HepG2 (cell line): ENCODE measurements around the gene MCFD2. TPM values are rescaled to one million over a fixed set of nuclear protein-coding genes. Genes with fewer than 3 reads are reported as not detected.

Source experiments
- ATF7-NPFF ChIP-seq: sonication (generic); formaldehyde crosslinking; IDR thresholded peaks from 2 replicates; pipeline ENCODE4 v1.8.1; 2023; ENCODE audit warnings: mild to moderate bottlenecking, low read depth, missing genetic modification reagents, moderate library complexity
- CAMTA2 ChIP-seq: sonication (generic); formaldehyde crosslinking; IDR thresholded peaks from 2 replicates; pipeline ENCODE4 v1.4.0; 2020; ENCODE audit warnings: mild to moderate bottlenecking, missing genetic modification reagents, borderline replicate concordance
- HNRNPL ChIP-seq: fragments of 200-400 bp; formaldehyde crosslinking; IDR thresholded peaks from 2 replicates; pipeline ENCODE4 v1.6.1; 2017; ENCODE audit warnings: mild to moderate bottlenecking, low read depth, low read length
- IKZF4 ChIP-seq: sonication (generic); formaldehyde crosslinking; IDR thresholded peaks from 2 replicates; pipeline ENCODE4 v1.5.1; 2020; ENCODE audit warnings: borderline replicate concordance, mild to moderate bottlenecking, low read depth, missing genetic modification reagents; ENCODE audit errors: not compliant biosample characterization
- KLF13 ChIP-seq: sonication (generic); formaldehyde crosslinking; IDR thresholded peaks from 2 replicates; pipeline ENCODE4 v1.4.0; 2020; ENCODE audit warnings: mild to moderate bottlenecking, missing genetic modification reagents
- PLSCR1 ChIP-seq: sonication (generic); formaldehyde crosslinking; IDR thresholded peaks from 2 replicates; pipeline ENCODE4 v1.5.0; 2020; ENCODE audit warnings: missing genetic modification reagents, mild to moderate bottlenecking, borderline replicate concordance
- TRIM24 ChIP-seq: sonication (generic); formaldehyde crosslinking; IDR thresholded peaks from 2 replicates; pipeline ENCODE4 v1.8.0; 2022; ENCODE audit warnings: mild to moderate bottlenecking, missing genetic modification reagents
- ZFP82 ChIP-seq: sonication (generic); formaldehyde crosslinking; IDR thresholded peaks from 2 replicates; pipeline ENCODE4 v1.5.1; 2020; ENCODE audit warnings: mild to moderate bottlenecking, missing genetic modification reagents, borderline replicate concordance
- ZNF10 ChIP-seq: sonication (generic); formaldehyde crosslinking; IDR thresholded peaks from 2 replicates; pipeline ENCODE4 v1.4.0; 2020; ENCODE audit warnings: mild to moderate bottlenecking, low read depth, missing genetic modification reagents, borderline replicate concordance
- ZNF382 ChIP-seq: sonication (generic); formaldehyde crosslinking; IDR thresholded peaks from 2 replicates; pipeline ENCODE4 v1.5.0; 2020; ENCODE audit warnings: missing genetic modification reagents, mild to moderate bottlenecking, borderline replicate concordance
- ZNF383 ChIP-seq: sonication (generic); formaldehyde crosslinking; IDR thresholded peaks from 2 replicates; pipeline ENCODE4 v1.4.0; 2020; ENCODE audit warnings: missing genetic modification reagents, mild to moderate bottlenecking, borderline replicate concordance
- ZNF451 ChIP-seq: sonication (generic); formaldehyde crosslinking; IDR thresholded peaks from 2 replicates; pipeline ENCODE4 v1.5.0; 2020; ENCODE audit warnings: mild to moderate bottlenecking, missing genetic modification reagents
- ZNF512B ChIP-seq: sonication (generic); formaldehyde crosslinking; IDR thresholded peaks from 2 replicates; pipeline ENCODE4 v1.5.1; 2020; ENCODE audit warnings: missing genetic modification reagents, mild to moderate bottlenecking, borderline replicate concordance
- ZNF550 ChIP-seq: sonication (generic); formaldehyde crosslinking; IDR thresholded peaks from 2 replicates; pipeline ENCODE4 v1.4.0; 2020; ENCODE audit warnings: mild to moderate bottlenecking, missing genetic modification reagents, borderline replicate concordance
- ZNF878 ChIP-seq: sonication (generic); formaldehyde crosslinking; IDR thresholded peaks from 2 replicates; pipeline ENCODE4 v1.8.1; 2023; ENCODE audit warnings: mild to moderate bottlenecking, missing genetic modification reagents, moderate library complexity
- polyA plus RNA-seq, 8 experiments: library from polyadenylated mRNA; depleted of rRNA in 3 of 8; stranded (reverse) in 7 of 8; unstranded in 1 of 8; fragments of >200 nt; fragmentation: Illumina TruSeq in 4 of 8; extraction: Trizol in 4 of 8; gene quantifications; 2 replicates each; pipeline versions ENCODE4 v1.2.1 to v1.2.3, GENCODE V29; 2011 to 2016; ENCODE audit warnings: low read depth in 4 of 8, missing spikeins in 1 of 8, mixed read lengths in 1 of 8; ENCODE audit not compliant: insufficient read depth in 1 of 8
- total RNA-seq, 5 experiments: library from RNA; depleted of rRNA; stranded (reverse); fragments of >200 nt; fragmentation: Illumina TruSeq; extraction: Trizol; gene quantifications; 2 replicates each; pipeline ENCODE4 v1.2.3, GENCODE V29; 2016; ENCODE audit warnings: low read depth in 1 of 5
- TF ChIP-seq, protein P1 (sequence below): sonication (generic); formaldehyde crosslinking; IDR thresholded peaks from 2 replicates; pipeline ENCODE4 v1.5.1; 2020; ENCODE audit warnings: mild to moderate bottlenecking, missing genetic modification reagents
- TF ChIP-seq, protein P2 (sequence below): sonication (generic); formaldehyde crosslinking; IDR thresholded peaks from 2 replicates; pipeline ENCODE4 v1.4.0; 2020; ENCODE audit warnings: mild to moderate bottlenecking, missing genetic modification reagents
- TF ChIP-seq, protein P3 (sequence below): sonication (generic); IDR thresholded peaks from 2 replicates; pipeline ENCODE4 v1.6.1; 2016; ENCODE audit warnings: low read depth, borderline replicate concordance

MCFD2 gene
- total and polyA plus RNA-seq, 2 of the 13 experiments (the other 11 are each of a cell fraction or from before 2014, with no cell fraction given) = 183 to 232 TPM

- TF ChIP-seq ZNF451 (CRISPR knock-in tag) (peak; percentile 65), TRIM24 (no peak), ZNF382 (CRISPR knock-in tag) (no peak), HNRNPL (no peak), IKZF4 (CRISPR knock-in tag) (no peak), ATF7-NPFF (CRISPR knock-in tag) (peak; percentile 96), CAMTA2 (CRISPR knock-in tag) (peak; percentile 61; the same call in 1 of the 2 replicates), ZFP82 (peak; percentile 92; the same call in 1 of the 2 replicates), ZNF10 (no peak), PLSCR1 (CRISPR knock-in tag) (no peak), ZNF878 (CRISPR knock-in tag) (peak; percentile 96), ZNF383 (CRISPR knock-in tag) (no peak), ZNF550 (CRISPR knock-in tag) (no peak), ZNF512B (CRISPR knock-in tag) (no peak), KLF13 (CRISPR knock-in tag) (peak; percentile 46; the same call in 1 of the 2 replicates)
- TF ChIP-seq, protein P1, sequence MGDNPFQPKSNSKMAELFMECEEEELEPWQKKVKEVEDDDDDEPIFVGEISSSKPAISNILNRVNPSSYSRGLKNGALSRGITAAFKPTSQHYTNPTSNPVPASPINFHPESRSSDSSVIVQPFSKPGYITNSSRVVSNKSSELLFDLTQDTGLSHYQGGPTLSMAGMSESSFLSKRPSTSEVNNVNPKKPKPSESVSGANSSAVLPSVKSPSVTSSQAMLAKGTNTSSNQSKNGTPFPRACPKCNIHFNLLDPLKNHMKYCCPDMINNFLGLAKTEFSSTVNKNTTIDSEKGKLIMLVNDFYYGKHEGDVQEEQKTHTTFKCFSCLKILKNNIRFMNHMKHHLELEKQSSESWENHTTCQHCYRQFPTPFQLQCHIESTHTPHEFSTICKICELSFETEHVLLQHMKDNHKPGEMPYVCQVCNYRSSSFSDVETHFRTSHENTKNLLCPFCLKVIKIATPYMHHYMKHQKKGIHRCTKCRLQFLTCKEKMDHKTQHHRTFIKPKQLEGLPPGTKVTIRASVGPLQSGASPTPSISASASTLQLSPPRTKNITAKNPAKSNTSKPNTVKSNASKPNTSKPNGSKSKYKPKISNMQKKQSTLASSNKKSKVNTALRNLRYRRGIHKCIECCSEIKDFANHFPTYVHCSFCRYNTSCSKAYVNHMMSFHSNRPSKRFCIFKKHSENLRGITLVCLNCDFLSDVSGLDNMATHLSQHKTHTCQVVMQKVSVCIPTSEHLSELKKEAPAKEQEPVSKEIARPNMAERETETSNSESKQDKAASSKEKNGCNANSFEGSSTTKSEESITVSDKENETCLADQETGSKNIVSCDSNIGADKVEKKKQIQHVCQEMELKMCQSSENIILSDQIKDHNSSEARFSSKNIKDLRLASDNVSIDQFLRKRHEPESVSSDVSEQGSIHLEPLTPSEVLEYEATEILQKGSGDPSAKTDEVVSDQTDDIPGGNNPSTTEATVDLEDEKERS (CRISPR knock-in tag) = 0 out of 2 replicates have a peak, but pooled peaks have one; percentile 11
- TF ChIP-seq, protein P2, sequence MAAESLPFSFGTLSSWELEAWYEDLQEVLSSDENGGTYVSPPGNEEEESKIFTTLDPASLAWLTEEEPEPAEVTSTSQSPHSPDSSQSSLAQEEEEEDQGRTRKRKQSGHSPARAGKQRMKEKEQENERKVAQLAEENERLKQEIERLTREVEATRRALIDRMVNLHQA = no peak
- TF ChIP-seq, protein P3, sequence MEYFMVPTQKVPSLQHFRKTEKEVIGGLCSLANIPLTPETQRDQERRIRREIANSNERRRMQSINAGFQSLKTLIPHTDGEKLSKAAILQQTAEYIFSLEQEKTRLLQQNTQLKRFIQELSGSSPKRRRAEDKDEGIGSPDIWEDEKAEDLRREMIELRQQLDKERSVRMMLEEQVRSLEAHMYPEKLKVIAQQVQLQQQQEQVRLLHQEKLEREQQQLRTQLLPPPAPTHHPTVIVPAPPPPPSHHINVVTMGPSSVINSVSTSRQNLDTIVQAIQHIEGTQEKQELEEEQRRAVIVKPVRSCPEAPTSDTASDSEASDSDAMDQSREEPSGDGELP = no peak
Measured at GRCh38 chr2:46915811-46916630, 415 bp upstream of the MCFD2 start (continued).
